KOPT-K1 (cell line): Measurements from ENCODE around the gene KCNN1.
"Not testable (repeated sequence)": the region's sequence is repeated elsewhere in the genome, so short reads cannot be mapped to it uniquely, and the experiment has no call there.

Source experiments
- H3K27ac ChIP-seq: fragments of 200-600 bp; sonication (generic); 2 replicates; pipeline ENCODE4 v1.5.1; 2016; ENCODE audit warnings: antibody characterized with exemption, mild to moderate bottlenecking, low read depth, low read length; ENCODE audit not compliant: poor library complexity, severe bottlenecking
- H3K36me3 ChIP-seq: fragments of 200-600 bp; sonication (generic); 2 replicates; pipeline ENCODE4 v1.5.1; 2017; ENCODE audit warnings: antibody characterized with exemption, mild to moderate bottlenecking, low read length, moderate library complexity; ENCODE audit not compliant: insufficient read depth
- H3K9me3 ChIP-seq: fragments of 200-600 bp; sonication (generic); 2 replicates; pipeline ENCODE4 v1.5.1; 2017; ENCODE audit warnings: antibody characterized with exemption, low read length, mild to moderate bottlenecking; ENCODE audit not compliant: insufficient read depth, poor library complexity, severe bottlenecking

KCNN1 gene

DNA sequence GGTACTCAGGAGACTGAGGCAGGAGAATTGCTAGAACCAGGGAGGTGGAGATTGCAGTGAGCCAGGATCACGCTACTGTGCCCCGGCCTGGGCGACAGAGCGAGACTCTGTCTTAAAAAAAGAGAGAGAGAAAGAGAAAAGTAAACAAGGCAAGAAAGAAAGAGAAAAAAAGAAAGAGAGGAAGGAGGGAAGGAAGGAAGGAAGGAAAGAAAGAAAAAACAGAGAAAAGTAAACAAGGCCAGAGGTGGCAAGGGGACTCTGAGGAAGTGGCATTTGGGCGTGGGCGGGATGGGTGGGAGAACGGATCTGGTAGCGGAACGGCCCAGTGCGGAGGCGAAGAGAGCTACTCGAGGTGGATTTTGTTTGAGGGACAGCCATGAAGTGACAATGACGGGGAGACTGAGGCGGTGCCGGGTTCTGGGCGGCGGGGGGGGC is 33.6 kb downstream of the KCNN1 start:
- no peaks in the 10 kb centered on the region for H3K9me3 ChIP-seq
- no peaks in the 10 kb centered on the region for H3K36me3 ChIP-seq
- H3K27ac ChIP-seq = no peak overlapping the region

DNA sequence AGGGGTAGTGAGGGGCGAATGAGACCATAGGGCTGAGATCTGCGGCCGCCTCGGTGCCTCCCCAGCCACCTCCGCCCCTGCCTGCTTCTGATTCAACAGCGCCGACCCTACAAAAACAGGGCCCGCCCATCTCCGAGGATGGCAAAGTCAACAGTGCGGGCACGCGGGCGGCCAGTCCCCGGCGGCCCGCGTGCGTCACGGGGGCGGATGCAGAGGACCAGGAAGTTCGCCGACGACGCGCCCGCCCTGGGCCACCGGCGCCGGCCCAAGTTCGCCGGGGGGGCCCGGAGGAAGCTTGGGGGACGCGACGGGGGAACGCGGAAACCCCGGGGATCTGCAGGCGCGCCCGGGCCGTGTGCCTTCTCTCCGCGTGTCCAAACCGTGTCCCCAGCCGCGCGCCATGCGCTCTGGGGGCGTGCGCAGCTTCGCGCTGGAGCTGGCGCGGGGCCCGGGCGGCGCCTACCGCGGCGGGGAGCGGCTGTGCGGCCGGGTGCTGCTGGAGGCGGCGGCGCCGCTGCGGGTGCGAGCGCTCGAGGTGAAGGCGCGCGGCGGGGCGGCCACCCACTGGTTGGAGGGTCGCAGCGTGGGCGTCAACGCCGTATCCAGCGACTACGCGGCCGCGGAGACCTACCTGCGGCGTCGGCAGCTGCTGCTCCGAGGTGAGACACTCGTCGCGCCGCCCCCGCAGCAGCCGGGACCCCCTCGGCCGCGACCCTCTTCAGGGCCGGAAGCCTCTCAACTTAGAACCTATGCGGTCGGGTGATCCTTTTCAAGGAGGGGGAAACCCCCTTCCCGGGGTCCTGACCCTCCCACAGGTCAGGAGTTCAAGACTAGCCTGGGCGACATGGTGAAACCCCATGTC is 34.2 kb downstream of the KCNN1 start:
- H3K9me3 ChIP-seq = no peaks in the 10 kb centered on the region
- no peaks in the 10 kb centered on the region for H3K36me3 ChIP-seq
- H3K27ac ChIP-seq = peak overlapping the region; percentile 62

DNA sequence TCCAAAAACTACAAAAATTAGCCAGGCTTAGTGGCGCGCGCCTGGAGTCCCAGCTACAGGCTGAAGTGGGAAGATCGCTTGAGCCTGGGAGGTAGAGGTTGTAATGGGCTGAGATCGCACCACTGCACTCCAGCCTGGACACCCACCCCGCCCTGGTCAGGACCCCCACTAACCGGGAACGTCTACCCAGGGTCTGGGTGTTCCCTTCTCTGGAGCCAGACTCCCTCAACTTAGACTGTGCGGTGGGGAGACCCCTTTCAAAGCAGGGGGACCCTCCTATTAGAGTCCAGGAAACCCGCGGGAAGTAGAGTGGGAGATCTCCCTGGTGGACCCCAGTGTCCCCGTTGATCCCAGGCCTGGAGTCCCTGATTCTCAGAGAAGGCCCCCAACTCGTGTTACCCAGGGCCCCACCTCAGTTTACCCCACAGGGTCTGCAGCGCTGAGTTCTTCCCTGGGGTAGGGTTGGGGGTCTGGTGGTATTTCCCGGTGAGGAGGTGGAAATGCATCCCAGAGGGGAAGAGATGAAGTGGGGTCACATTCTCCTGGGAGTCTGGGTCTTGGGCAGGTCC is 35.0 kb downstream of the KCNN1 start:
- no peaks in the 10 kb centered on the region for H3K36me3 ChIP-seq
- H3K9me3 ChIP-seq = no peaks in the 10 kb centered on the region
- peak overlapping the region; percentile 62 for H3K27ac ChIP-seq

DNA sequence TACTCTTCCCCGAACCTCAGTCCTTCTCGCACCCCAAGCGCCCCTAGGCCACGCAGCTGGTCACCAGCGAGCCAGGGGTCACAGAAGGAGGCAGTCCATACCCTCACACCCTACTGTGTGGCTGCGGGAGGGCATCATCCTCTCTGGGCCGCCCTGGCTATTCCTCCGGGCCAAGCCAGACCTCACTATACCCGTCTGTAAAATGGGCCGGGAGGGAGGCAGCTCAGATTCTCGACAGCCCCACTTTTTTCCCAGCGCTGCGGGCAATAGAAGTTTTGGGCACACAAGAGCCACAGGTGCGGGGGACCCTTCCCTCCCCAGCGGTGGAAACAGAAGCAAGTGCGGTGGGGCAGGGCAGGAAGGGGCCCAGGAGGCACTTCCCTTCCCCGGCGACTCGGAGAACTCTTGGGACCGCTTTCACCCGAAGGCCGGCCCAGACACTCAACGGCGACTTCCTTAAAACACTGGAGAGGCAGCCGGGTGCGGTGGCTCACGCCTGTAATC is 35.5 kb downstream of the KCNN1 start:
- no peak overlapping the region for H3K27ac ChIP-seq
- H3K9me3 ChIP-seq = no peaks in the 10 kb centered on the region
- H3K36me3 ChIP-seq = no peaks in the 10 kb centered on the region

DNA sequence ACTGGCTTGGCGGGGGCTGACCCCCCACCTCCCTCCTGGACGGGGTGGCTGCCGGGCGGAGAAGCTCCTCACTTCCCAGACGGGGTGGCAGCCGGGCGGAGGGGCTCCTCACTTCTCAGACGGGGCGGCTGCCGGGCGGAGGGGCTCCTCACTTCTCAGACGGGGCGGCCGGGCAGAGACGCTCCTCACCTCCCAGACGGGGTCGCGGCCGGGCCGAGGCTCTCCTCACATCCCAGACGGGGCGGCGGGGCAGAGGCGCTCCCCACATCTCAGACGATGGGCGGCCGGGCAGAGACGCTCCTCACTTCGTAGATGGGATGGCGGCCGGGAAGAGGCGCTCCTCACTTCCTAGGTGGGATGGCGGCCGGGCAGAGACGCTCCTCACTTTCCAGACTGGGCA is 38.8 kb downstream of the KCNN1 start:
- not testable (repeated sequence) for H3K27ac ChIP-seq, H3K9me3 ChIP-seq

DNA sequence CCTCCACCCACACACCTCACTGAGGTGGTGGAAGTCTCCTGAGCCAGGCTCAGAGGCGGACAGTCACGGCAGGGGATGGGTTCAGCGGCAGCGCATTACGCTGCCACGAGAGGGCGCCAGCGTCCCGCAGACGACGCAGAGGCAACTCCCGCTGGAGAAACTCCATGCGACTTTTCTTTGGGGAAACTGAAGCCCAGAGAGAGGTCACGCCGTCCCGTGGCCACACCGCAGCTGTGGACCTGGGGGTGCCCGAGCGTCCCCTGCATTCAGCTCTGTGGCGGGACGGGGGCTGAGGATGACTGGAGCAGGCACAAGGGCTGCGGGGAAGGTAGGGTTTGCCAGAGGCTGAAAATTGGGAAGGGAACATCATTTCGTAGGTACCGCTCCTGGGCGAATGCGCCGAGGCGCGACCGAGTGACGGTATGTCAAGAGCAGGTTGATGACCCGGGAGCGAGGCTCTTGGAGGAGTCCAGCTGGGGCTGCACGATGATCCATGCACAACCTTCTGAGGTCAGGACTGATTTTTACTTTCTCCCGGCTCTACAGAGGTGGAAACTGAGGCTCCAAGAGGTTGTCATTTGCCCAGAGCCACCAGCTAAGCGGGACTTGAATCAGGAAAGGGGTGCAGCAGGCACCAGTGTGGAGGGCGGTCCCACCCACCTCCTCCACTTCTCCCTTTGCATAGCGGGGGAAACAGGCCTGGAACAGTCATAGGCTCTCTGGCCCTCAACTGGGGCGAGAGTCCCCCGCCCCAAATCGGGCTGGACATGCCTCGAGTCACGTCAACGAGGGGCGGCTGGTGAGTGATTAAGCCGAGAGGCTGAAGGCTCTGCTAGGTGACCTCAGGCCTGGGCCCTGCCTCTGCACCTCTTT is 40.4 kb downstream of the KCNN1 start:
- Histone ChIP-seq H3K36me3 (peaks cover 32% of the 10 kb centered on the region), H3K9me3 (no peaks in the 10 kb centered on the region), H3K27ac (peak overlapping the region; percentile 21)

More for the DNA sequence above, 38.8 kb downstream of the KCNN1 start:
- H3K36me3 ChIP-seq = peaks cover 23% of the 10 kb centered on the region

DNA sequence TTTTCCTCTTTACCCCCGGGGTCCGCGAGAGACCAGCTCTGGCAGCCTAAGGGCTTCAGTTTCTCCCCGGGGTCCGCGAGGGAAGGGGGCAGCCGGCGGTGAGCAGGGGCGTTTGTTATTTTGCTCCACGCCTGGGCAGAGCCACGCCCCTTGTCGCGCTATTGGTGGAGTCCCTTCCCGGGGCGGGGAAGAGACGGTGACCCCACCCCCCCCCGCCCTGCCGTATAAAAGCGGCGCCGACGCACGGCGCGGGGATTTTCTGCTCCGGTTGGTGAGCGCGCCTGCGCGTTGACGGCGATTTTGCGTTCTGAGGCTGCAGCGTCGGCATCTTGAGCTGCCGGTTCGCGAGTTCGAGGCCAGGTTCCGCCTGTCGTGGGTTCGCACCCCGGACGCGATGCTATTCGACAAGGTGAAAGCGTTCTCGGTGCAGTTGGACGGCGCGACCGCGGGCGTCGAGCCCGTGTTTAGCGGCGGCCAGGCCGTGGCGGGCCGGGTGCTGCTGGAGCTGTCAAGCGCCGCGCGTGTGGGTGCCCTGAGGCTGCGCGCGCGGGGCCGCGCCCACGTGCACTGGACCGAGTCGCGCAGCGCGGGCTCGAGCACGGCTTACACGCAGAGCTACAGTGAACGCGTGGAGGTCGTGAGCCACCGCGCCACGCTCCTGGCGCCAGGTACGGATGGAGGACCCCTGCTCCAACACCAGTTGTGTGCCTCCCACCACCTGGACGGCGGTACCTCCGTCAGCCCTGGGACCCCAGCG is 41.2 kb downstream of the KCNN1 start, which contains the start of gene ARRDC2:
TSS of gene ARRDC2 (plus strand) at position 254 of the 757 bp plus-strand sequence. CDS start at position 395, 141 bp downstream.
- H3K27ac ChIP-seq = peak within 1 kb of the TSS; percentile 21
- no peaks in the 10 kb centered on the region for H3K9me3 ChIP-seq
- peaks cover 39% of the 10 kb centered on the region for H3K36me3 ChIP-seq

DNA sequence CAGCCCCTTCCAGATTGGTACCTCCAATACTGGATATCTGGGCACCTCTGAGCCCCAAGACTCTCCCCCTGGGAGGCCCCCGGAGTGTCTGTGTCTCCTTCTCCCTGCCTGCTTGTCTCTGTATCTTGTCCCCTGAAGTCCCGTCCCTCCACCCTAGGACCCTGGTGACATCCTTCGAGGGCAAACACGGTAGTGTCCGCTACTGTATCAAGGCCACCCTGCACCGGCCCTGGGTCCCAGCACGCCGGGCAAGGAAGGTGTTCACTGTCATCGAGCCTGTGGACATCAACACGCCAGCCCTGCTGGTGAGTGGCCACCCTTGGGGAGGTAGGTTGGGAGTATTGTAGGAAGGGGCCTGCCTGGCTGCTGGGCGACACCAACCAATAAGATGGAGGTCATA is 41.9 kb downstream of the KCNN1 start:
- no peak overlapping the region for H3K27ac ChIP-seq
- peaks cover 46% of the 10 kb centered on the region for H3K36me3 ChIP-seq
- H3K9me3 ChIP-seq = no peaks in the 10 kb centered on the region

DNA sequence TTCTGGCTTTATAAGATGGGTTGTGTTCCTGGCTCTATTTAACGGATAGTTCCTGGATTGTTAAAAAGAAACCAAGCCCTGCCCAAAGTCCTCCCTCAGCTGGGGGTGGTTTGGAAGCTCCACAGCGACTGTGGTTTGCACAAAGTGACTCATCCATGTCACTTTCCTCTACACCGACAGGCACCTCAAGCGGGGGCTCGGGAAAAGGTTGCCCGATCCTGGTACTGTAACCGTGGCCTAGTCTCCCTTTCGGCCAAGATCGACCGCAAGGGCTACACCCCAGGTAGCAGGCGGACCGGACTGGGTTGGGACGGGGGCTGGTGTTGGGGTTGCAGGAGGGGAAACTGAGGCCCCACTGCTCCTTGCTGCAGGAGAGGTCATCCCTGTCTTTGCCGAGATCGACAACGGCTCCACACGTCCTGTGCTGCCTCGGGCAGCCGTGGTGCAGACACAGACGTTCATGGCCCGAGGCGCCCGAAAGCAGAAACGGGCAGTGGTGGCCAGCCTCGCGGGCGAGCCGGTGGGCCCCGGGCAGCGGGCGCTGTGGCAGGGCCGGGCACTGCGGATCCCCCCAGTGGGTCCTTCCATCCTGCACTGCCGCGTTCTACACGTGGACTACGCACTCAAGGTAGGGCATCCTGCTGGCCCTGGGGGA is 42.6 kb downstream of the KCNN1 start:
- H3K9me3 ChIP-seq = no peaks in the 10 kb centered on the region
- H3K27ac ChIP-seq = no peak overlapping the region
- H3K36me3 ChIP-seq = peaks cover 50% of the 10 kb centered on the region

DNA sequence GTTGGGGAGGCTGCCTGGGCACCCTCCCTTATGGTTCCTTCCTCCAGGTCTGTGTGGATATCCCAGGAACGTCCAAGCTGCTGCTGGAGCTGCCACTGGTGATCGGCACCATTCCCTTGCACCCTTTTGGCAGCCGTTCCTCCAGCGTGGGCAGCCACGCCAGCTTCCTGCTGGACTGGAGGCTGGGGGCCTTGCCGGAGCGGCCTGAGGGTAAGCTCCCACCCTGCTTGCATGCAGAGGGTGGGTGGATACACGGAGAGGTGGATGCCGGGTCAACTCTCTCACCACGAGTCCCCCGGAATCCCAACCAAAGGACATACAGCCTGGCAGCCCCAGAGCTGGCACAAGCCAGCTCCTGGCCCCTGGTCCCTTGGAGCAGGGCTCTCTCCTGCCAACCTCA is 43.2 kb downstream of the KCNN1 start:
- no peak overlapping the region for H3K27ac ChIP-seq
- H3K9me3 ChIP-seq = no peaks in the 10 kb centered on the region
- peaks cover 50% of the 10 kb centered on the region for H3K36me3 ChIP-seq

DNA sequence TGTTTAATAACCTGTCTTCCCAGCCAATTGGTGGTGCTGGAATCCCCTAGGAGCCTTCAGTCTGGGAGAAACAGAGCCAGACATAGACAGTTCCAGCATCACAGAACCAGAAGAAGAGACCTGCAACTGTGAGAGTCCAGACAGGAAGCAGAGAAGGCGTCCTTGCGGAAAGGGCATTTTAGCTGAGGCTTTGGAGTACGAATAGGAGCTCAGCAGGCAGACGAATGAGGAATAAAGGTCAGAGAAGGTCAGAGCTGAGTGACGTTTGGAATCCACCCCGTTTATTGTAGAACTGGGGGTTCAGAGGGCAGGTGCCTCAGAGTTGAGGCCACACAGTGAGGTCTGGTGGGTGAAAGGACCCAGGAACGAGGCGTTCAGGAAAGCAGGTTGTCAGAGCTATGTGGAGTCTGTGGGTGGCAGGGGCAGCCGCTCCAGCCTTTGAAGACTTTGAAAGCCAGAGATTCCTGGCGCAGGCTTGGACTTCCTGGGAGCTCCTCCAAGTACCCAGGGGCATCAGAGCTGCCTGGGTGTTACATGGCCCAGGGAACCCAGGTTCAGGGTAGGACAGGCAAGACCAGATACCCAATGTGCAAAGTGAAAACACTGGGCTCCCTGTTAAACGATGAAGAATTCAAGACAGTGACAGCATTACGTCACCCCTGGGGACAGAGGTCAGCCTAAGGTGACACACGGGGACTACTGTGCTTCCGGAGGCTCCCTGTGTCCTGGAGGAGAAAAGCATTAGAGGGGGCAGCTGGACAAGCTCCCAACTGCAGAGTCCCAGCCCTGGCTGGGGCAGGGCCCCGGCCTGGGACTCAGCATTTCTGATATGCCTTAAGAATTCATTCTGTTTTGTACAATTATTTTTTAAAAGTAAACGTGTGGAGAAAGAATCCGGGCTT is 46.6 kb downstream of the KCNN1 start:
- Histone ChIP-seq H3K27ac (peak overlapping the region; percentile 4), H3K36me3 (peaks cover 50% of the 10 kb centered on the region)

DNA sequence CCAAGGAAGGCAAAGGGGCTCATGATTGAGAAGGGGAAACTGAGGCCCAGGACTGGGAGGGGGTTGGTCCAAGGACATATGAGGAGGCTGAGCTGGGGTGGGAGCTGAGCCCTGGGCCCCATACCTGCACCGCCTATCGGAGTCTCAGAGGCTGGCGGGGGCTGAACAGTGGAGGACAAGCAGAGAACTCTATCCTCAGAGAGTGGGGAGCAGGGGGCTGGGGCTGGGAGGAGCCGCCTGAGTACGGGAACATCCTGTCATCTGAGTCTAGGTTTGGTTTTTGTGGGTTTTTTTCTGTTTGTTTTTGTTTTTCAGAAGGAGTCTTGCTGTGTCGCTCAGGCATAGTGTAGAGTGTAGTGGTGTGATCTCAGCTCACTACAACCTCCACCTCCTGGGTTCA is 47.3 kb downstream of the KCNN1 start:
- no peaks in the 10 kb centered on the region for H3K9me3 ChIP-seq
- peak overlapping the region; percentile 4 for H3K27ac ChIP-seq
- H3K36me3 ChIP-seq = peaks cover 42% of the 10 kb centered on the region

More for the DNA sequence above, 46.6 kb downstream of the KCNN1 start:
- H3K9me3 ChIP-seq = no peaks in the 10 kb centered on the region

DNA sequence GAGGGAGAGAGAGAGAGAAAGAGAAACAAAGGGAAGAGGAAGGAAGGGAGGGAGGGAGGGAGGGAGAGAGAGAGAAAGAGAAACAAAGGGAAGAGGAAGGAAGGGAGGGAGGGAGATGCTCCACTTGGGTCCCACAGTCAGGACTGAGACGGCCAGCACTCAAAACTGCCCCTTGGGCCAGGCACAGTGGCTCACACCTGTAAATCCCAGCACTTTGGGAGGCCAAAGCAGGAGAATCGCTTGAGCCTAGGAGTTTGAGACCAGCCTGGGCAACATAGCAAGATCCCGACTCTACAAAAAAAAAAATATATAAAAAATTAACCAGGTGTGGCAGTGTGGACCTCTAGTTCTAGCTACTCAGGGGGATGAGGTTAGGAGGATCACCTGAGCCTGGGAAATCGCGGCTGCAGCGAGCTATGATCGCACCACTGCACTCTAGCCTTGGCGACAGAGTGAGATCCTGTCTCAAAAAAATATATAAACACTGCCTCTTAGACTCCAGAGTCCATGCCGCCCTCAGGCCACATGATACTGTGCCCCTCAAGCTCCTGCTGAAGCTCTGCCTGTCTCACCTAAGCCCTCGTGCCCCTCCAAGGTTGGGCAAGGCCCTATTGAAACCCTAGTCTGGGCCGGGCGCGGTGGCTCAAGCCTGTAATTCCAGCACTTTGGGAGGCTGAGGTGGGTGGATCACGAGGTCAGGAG is 49.5 kb downstream of the KCNN1 start:
- Histone ChIP-seq H3K36me3 (peaks cover 21% of the 10 kb centered on the region), H3K27ac (no peak overlapping the region), H3K9me3 (no peaks in the 10 kb centered on the region)
